Transverse colon (tissue), 4 donors: Measurements from ENCODE around the gene RGS3.

Source experiments
- CTCF ChIP-seq, 5 experiments: fragments of 200-600 bp in 3 of 5; fragments of 450-650 bp in 2 of 5; sonication (generic) in 3 of 5; IDR thresholded peaks; 1 replicate in 2 of 5; 2 replicates in 3 of 5; pipeline ENCODE4 v1.5.1; 2016 to 2017; ENCODE audit warnings: antibody characterized with exemption in 5 of 5, inconsistent platforms in 3 of 5, mild to moderate bottlenecking in 2 of 5, moderate library complexity in 1 of 5
- EP300 ChIP-seq: sonication (generic); formaldehyde crosslinking; IDR thresholded peaks from one replicate; pipeline ENCODE4 v1.6.1; 2017; ENCODE audit warnings: antibody characterized with exemption, low read depth
- POLR2AphosphoS5 ChIP-seq, 3 donors: sonication (generic); formaldehyde crosslinking; IDR thresholded peaks; one replicate each; pipeline ENCODE4 v1.6.1; 2016; ENCODE audit warnings: antibody characterized with exemption in 3 of 3

- TF ChIP-seq CTCF (IDR thresholded peaks at IDR 0.05) (no peak), POLR2AphosphoS5 (IDR thresholded peaks at IDR 0.05) (peak in 1 of 3 donors; percentile 15), EP300 (no peak)
Measured at GRCh38 chr9:113598451-113598850, 134.9 kb downstream of the RGS3 start.
